Trophoblast cell (in vitro differentiated cells and primary cell): ENCODE measurements around the gene NPSR1.
"Not testable (repeated sequence)": the region's sequence is repeated elsewhere in the genome, so short reads cannot be mapped to it uniquely, and the experiment has no call there.

ENCODE experiments used
- DNase-seq, 2 donors: peaks; one replicate each; pipeline ENCODE4 v3.0.0-alpha.2; 2016
- H2AFZ ChIP-seq: 2 replicates; pipeline ENCODE4 v1.6.1; 2013; ENCODE audit warnings: low read length, moderate library complexity, mild to moderate bottlenecking; ENCODE audit not compliant: insufficient read depth, poor library complexity
- H2AK5ac ChIP-seq: 2 replicates; pipeline ENCODE4 v1.6.1; 2013; ENCODE audit warnings: mild to moderate bottlenecking, low read length
- H2BK120ac ChIP-seq: 2 replicates; pipeline ENCODE4 v1.6.1; 2013; ENCODE audit warnings: low read length, mild to moderate bottlenecking, moderate library complexity; ENCODE audit not compliant: insufficient read depth, poor library complexity
- H2BK12ac ChIP-seq: 2 replicates; pipeline ENCODE4 v1.6.1; 2013; ENCODE audit warnings: mild to moderate bottlenecking, low read length, moderate library complexity
- H2BK5ac ChIP-seq: 2 replicates; pipeline ENCODE4 v1.6.1; 2013; ENCODE audit warnings: low read length, low read depth, moderate library complexity, mild to moderate bottlenecking; ENCODE audit not compliant: poor library complexity
- H3K14ac ChIP-seq: 2 replicates; pipeline ENCODE4 v1.6.1; 2013; ENCODE audit warnings: mild to moderate bottlenecking, low read length
- H3K18ac ChIP-seq: 2 replicates; pipeline ENCODE4 v1.6.1; 2013; ENCODE audit warnings: mild to moderate bottlenecking, low read length
- H3K23ac ChIP-seq: 2 replicates; pipeline ENCODE4 v1.6.1; 2013; ENCODE audit warnings: low read length
- H3K27ac ChIP-seq: 2 replicates; pipeline ENCODE4 v1.5.1; 2013; ENCODE audit warnings: low read depth, mild to moderate bottlenecking, inconsistent platforms, low read length, moderate library complexity
- H3K27me3 ChIP-seq: 2 replicates; pipeline ENCODE4 v1.6.1; 2013; ENCODE audit warnings: inconsistent platforms, mild to moderate bottlenecking, low read length, moderate library complexity; ENCODE audit not compliant: insufficient read depth
- H3K36me3 ChIP-seq, 2 experiments: 1 replicate in 1 of 2; 2 replicates in 1 of 2; pipeline ENCODE4 v1.6.1; 2013; ENCODE audit warnings: low read length in 2 of 2, mild to moderate bottlenecking in 2 of 2, moderate library complexity in 1 of 2; ENCODE audit not compliant: insufficient read depth in 2 of 2, control insufficient read depth in 1 of 2
- H3K4ac ChIP-seq: 2 replicates; pipeline ENCODE4 v1.6.1; 2013; ENCODE audit warnings: low read depth, mild to moderate bottlenecking, low read length, moderate library complexity
- H3K4me1 ChIP-seq, 2 experiments: 1 replicate in 1 of 2; 2 replicates in 1 of 2; pipeline ENCODE4 v1.6.1; 2013; ENCODE audit warnings: low read length in 2 of 2, mild to moderate bottlenecking in 2 of 2, moderate library complexity in 1 of 2; ENCODE audit not compliant: insufficient read depth in 2 of 2, control insufficient read depth in 1 of 2
- H3K4me2 ChIP-seq: 2 replicates; pipeline ENCODE4 v1.6.1; 2013; ENCODE audit warnings: inconsistent platforms, mild to moderate bottlenecking, low read length, moderate library complexity
- H3K4me3 ChIP-seq: 2 replicates; pipeline ENCODE4 v1.5.1; 2013; ENCODE audit warnings: mild to moderate bottlenecking, low read depth, low read length, inconsistent platforms
- H3K79me1 ChIP-seq: one replicate; pipeline ENCODE4 v1.6.1; 2013; ENCODE audit warnings: low read length
- H3K79me2 ChIP-seq: 2 replicates; pipeline ENCODE4 v1.6.1; 2013; ENCODE audit warnings: low read length, mild to moderate bottlenecking; ENCODE audit not compliant: control insufficient read depth, insufficient read depth, poor library complexity
- H3K9ac ChIP-seq: 2 replicates; pipeline ENCODE4 v1.6.1; 2013; ENCODE audit warnings: mild to moderate bottlenecking, low read length
- H3K9me3 ChIP-seq: 2 replicates; pipeline ENCODE4 v1.6.1; 2013; ENCODE audit warnings: low read depth, mild to moderate bottlenecking, control low read depth, inconsistent platforms, low read length; ENCODE audit not compliant: insufficient read depth
- H4K12ac ChIP-seq: 2 replicates; pipeline ENCODE4 v1.6.1; 2013; ENCODE audit warnings: low read depth, mild to moderate bottlenecking, low read length, moderate library complexity
- H4K8ac ChIP-seq: 2 replicates; pipeline ENCODE4 v1.6.1; 2013; ENCODE audit warnings: low read depth, mild to moderate bottlenecking, low read length, moderate library complexity
- H4K91ac ChIP-seq: one replicate; pipeline ENCODE4 v1.6.1; 2013; ENCODE audit warnings: low read depth, mild to moderate bottlenecking, low read length, moderate library complexity
- WGBS: extraction: QIAGEN DNeasy Blood & Tissue Kit; methylation state at CpG from one replicate; pipeline ENCODE4 v1.1.7; 2013; ENCODE audit warnings: missing lambda C conversion rate; ENCODE audit not compliant: insufficient read length, insufficient coverage; ENCODE audit errors: extremely low coverage; 5-methylcytosine and 5-hydroxymethylcytosine counted together

Gene NPSR1

GRCh38 chr7:34868602-34869001, 210.6 kb downstream of the NPSR1 start:
- H3K9me3 ChIP-seq, DNase-seq, H3K4me3 ChIP-seq, H4K12ac ChIP-seq, H3K79me1 ChIP-seq, H3K4ac ChIP-seq, H3K18ac ChIP-seq, H3K27me3 ChIP-seq, H3K79me2 ChIP-seq, H3K23ac ChIP-seq, H2BK5ac ChIP-seq, H3K9ac ChIP-seq, H2AK5ac ChIP-seq, H2AFZ ChIP-seq, H2BK120ac ChIP-seq, H3K36me3 ChIP-seq, H4K8ac ChIP-seq, H3K14ac ChIP-seq, H3K27ac ChIP-seq, H3K4me2 ChIP-seq, H3K4me1 ChIP-seq, H2BK12ac ChIP-seq, H4K91ac ChIP-seq: not testable (repeated sequence)
- no CpG with 5 or more reads among the region's 5 CpGs for WGBS

- Histone ChIP-seq H4K91ac (no peak overlapping the region), H3K9ac (no peak overlapping the region), H2AK5ac (no peak overlapping the region), H3K27me3 (no peaks in the 10 kb centered on the region), H2BK5ac (no peak overlapping the region), H4K8ac (no peak overlapping the region), H3K23ac (no peak overlapping the region), H4K12ac (no peak overlapping the region), H3K79me2 (no peaks in the 10 kb centered on the region), H3K4me2 (no peak overlapping the region), H2AFZ (no peak overlapping the region), H3K18ac (no peak overlapping the region), H3K4ac (no peak overlapping the region), H3K4me1 (no peaks in the 10 kb centered on the region), H2BK12ac (no peak overlapping the region), H3K9me3 (peaks cover 2% of the 10 kb centered on the region), H2BK120ac (no peak overlapping the region), H3K14ac (no peak overlapping the region), H3K36me3 (no peaks in the 10 kb centered on the region), H3K27ac (no peak overlapping the region), H3K79me1 (no peaks in the 10 kb centered on the region), H3K4me3 (no peak overlapping the region)
- no CpG with 5 or more reads among the region's 6 CpGs for WGBS
- no peak for DNase-seq
Measured at GRCh38 chr7:34869057-34869456, 211.0 kb downstream of the NPSR1 start.

GRCh38 chr7:34870041-34870440, 212.0 kb downstream of the NPSR1 start:
- not testable (repeated sequence) for H3K4me3 ChIP-seq, H2AK5ac ChIP-seq, H3K27me3 ChIP-seq, H3K79me1 ChIP-seq, H4K8ac ChIP-seq, DNase-seq, H2BK120ac ChIP-seq, H3K23ac ChIP-seq, H2BK12ac ChIP-seq, H3K9ac ChIP-seq, H4K91ac ChIP-seq, H3K4me2 ChIP-seq, H3K79me2 ChIP-seq, H2AFZ ChIP-seq, H3K36me3 ChIP-seq, H2BK5ac ChIP-seq, H3K4me1 ChIP-seq, H4K12ac ChIP-seq, H3K14ac ChIP-seq, H3K18ac ChIP-seq, H3K9me3 ChIP-seq, H3K27ac ChIP-seq, H3K4ac ChIP-seq
- no CpG with 5 or more reads among the region's 2 CpGs for WGBS

GRCh38 chr7:34874329-34874728, 216.3 kb downstream of the NPSR1 start:
- not testable (repeated sequence) for H3K36me3 ChIP-seq, H2AFZ ChIP-seq, H3K27ac ChIP-seq, H2BK12ac ChIP-seq, H4K8ac ChIP-seq, H3K79me2 ChIP-seq, H3K79me1 ChIP-seq, H4K91ac ChIP-seq, H3K4ac ChIP-seq, H3K4me2 ChIP-seq, H2BK5ac ChIP-seq, H4K12ac ChIP-seq, H3K14ac ChIP-seq, H3K4me3 ChIP-seq, H2BK120ac ChIP-seq, H2AK5ac ChIP-seq, H3K18ac ChIP-seq, H3K27me3 ChIP-seq, H3K9ac ChIP-seq, H3K4me1 ChIP-seq, H3K23ac ChIP-seq, DNase-seq, H3K9me3 ChIP-seq
- WGBS, result no CpG with 5 or more reads among the region's 4 CpGs
